Endothelial cell of umbilical vein (primary cell): Measurements from ENCODE around the gene SCN7A. TPM values are rescaled to one million over a fixed set of nuclear protein-coding genes. Genes with fewer than 3 reads are reported as not detected.

Experiments used
- BruUV-seq: library from RNA; stranded (reverse); fragments of 400-500 nt; replicated peaks from 2 replicates; lab custom pipeline; 2021; lab: Mats Ljungman, UMichigan
- CTCF ChIA-PET: fragments of 300-600, 350-600 bp; sonication (Branson Sonifier 250); formaldehyde crosslinking; loops from one replicate; lab custom pipeline; 2021; ENCODE audit warnings: antibody characterized with exemption, inconsistent platforms; lab: Charles Lee
- POLR2A ChIA-PET: fragments of 300-600, 350-600 bp; sonication (Branson Sonifier 250); formaldehyde crosslinking; loops from one replicate; lab custom pipeline; 2021; ENCODE audit warnings: antibody characterized with exemption, inconsistent platforms; lab: Charles Lee
- DNase-seq: peaks from one replicate; pipeline ENCODE4 v3.0.0-alpha.2; 2011; ENCODE audit warnings: low read depth, low spot score
- FAIRE-seq: peaks from 2 replicates; lab custom pipeline; 2011; peaks lifted over from hg19 to GRCh38; lab: Jason Lieb, UNC
- H2AFZ ChIP-seq: 2 replicates; pipeline ENCODE4 v1.6.0; 2012; ENCODE audit warnings: low read depth, low read length, control low read depth, inconsistent platforms
- H3K27ac ChIP-seq: 2 replicates; pipeline ENCODE4 v1.5.1; 2011; ENCODE audit warnings: low read depth, mild to moderate bottlenecking, control low read depth, low read length, moderate library complexity; ENCODE audit not compliant: insufficient read depth
- H3K27me3 ChIP-seq, 2 experiments: 2 replicates each; pipeline versions ENCODE4 v1.6.0 to v1.6.1; 2011; ENCODE audit warnings: low read length in 2 of 2, mixed read lengths in 1 of 2; ENCODE audit not compliant: control insufficient read depth in 2 of 2, insufficient read depth in 2 of 2
- H3K36me3 ChIP-seq, 2 experiments: 2 replicates in 1 of 2; 3 replicates in 1 of 2; pipeline ENCODE4 v1.5.1; 2011; ENCODE audit warnings: low read length in 2 of 2, mild to moderate bottlenecking in 1 of 2, moderate library complexity in 1 of 2; ENCODE audit not compliant: control insufficient read depth in 2 of 2, insufficient read depth in 2 of 2; ENCODE audit errors: extremely low read depth in 1 of 2
- H3K4me1 ChIP-seq: 3 replicates; pipeline ENCODE4 v1.5.1; 2011; ENCODE audit warnings: mild to moderate bottlenecking, low read length; ENCODE audit not compliant: control insufficient read depth, insufficient read depth; ENCODE audit errors: extremely low read depth
- H3K4me2 ChIP-seq: 2 replicates; pipeline ENCODE4 v1.6.1; 2011; ENCODE audit warnings: low read length, control low read depth, mixed read lengths; ENCODE audit not compliant: insufficient read depth
- H3K4me3 ChIP-seq, 3 experiments: fragments of 200-600 bp in 1 of 3; sonication (generic), shearing (Covaris generic) in 1 of 3; replicated peaks in 1 of 3; 2 replicates each; pipeline ENCODE4 v1.5.1; 2011 to 2016; ENCODE audit warnings: control low read depth in 3 of 3, low read length in 3 of 3, mild to moderate bottlenecking in 2 of 3, inconsistent platforms in 1 of 3, low read depth in 1 of 3, moderate library complexity in 1 of 3; ENCODE audit not compliant: insufficient read depth in 1 of 3
- H3K79me2 ChIP-seq: 2 replicates; pipeline ENCODE4 v1.6.0; 2012; ENCODE audit warnings: low read length, inconsistent platforms; ENCODE audit not compliant: control insufficient read depth, insufficient read depth
- H3K9ac ChIP-seq: replicated peaks from 2 replicates; pipeline ENCODE3; 2011; ENCODE audit warnings: low read length, control low read depth; ENCODE audit not compliant: insufficient read depth; ENCODE audit errors: extremely low read depth
- H3K9me1 ChIP-seq: replicated peaks from 3 replicates; pipeline ENCODE4 v1.6.0; 2011; ENCODE audit warnings: mild to moderate bottlenecking, low read length; ENCODE audit not compliant: control insufficient read depth, insufficient read depth; ENCODE audit errors: extremely low read depth
- H3K9me3 ChIP-seq: replicated peaks from 2 replicates; pipeline ENCODE4 v1.5.1; 2012; ENCODE audit warnings: low read length, inconsistent platforms; ENCODE audit not compliant: control insufficient read depth, insufficient read depth
- H4K20me1 ChIP-seq: replicated peaks from 2 replicates; pipeline ENCODE3; 2011; ENCODE audit warnings: mild to moderate bottlenecking, low read length; ENCODE audit not compliant: control insufficient read depth, insufficient read depth; ENCODE audit errors: extremely low read depth
- CTCF ChIP-seq, 2 donors: IDR thresholded peaks; 1 replicate in 1 of 2; 2 replicates in 1 of 2; pipeline ENCODE4 v1.5.1; 2011; ENCODE audit warnings: low read length in 2 of 2, mild to moderate bottlenecking in 2 of 2, moderate library complexity in 2 of 2, control low read depth in 1 of 2, inconsistent platforms in 1 of 2, low read depth in 1 of 2; ENCODE audit not compliant: insufficient read depth in 1 of 2; ENCODE audit errors: extremely low read depth in 1 of 2
- EZH2 ChIP-seq: IDR thresholded peaks from 2 replicates; pipeline ENCODE4 v1.6.1; 2012; ENCODE audit warnings: borderline replicate concordance, low read depth, mild to moderate bottlenecking, moderate library complexity, low read length, inconsistent platforms; ENCODE audit not compliant: severe bottlenecking
- FOS ChIP-seq: IDR thresholded peaks from 2 replicates; pipeline ENCODE4 v1.6.1; 2011; ENCODE audit warnings: mild to moderate bottlenecking, low read length, moderate library complexity, borderline replicate concordance; ENCODE audit not compliant: insufficient read depth
- GATA2 ChIP-seq: IDR thresholded peaks from 2 replicates; pipeline ENCODE4 v1.7.0; 2011; ENCODE audit warnings: low read depth, mild to moderate bottlenecking, moderate library complexity, mixed read lengths, low read length; ENCODE audit not compliant: insufficient read length, insufficient read depth
- JUN ChIP-seq: IDR thresholded peaks from 2 replicates; pipeline ENCODE4 v1.6.1; 2011; ENCODE audit warnings: borderline replicate concordance, low read depth; ENCODE audit not compliant: insufficient read length, insufficient read depth
- MAX ChIP-seq: IDR thresholded peaks from 2 replicates; pipeline ENCODE4 v1.6.1; 2011; ENCODE audit not compliant: insufficient read depth, insufficient read length
- MYC ChIP-seq: IDR thresholded peaks from one replicate; pipeline ENCODE4 v1.6.1; 2011; ENCODE audit warnings: mild to moderate bottlenecking, low read depth, low read length
- POLR2A ChIP-seq: IDR thresholded peaks from 2 replicates; pipeline ENCODE4 v1.6.1; 2012; ENCODE audit warnings: low read depth, mild to moderate bottlenecking, control low read depth, low read length
- POLR2AphosphoS5 ChIP-seq: IDR thresholded peaks from 2 replicates; pipeline ENCODE4 v1.6.1; 2012; ENCODE audit warnings: low read depth, mild to moderate bottlenecking, control low read depth, low read length, moderate library complexity; ENCODE audit not compliant: insufficient read depth
- dilution Hi-C: fragments of 300-500 bp; cut with MboI; formaldehyde crosslinking; loops from one replicate; pipeline ENCODE4 v1.15.0; 2019; ENCODE audit warnings: low sequenced_read_pairs; ENCODE audit not compliant: extremely low pct_ligation_motif_present
- intact Hi-C: fragments of 100-400 bp; cut with micrococcal nuclease; formaldehyde crosslinking; loops from one replicate; pipeline ENCODE4 v1.10.0; 2022
- polyA plus RNA-seq, 4 experiments: library from polyadenylated mRNA; depleted of rRNA in 3 of 4; stranded (reverse) in 3 of 4; unstranded in 1 of 4; fragments of >200 nt; gene quantifications; 2 replicates each; pipeline versions ENCODE4 v1.2.1 to v1.2.3, GENCODE V29; 2011 to 2012; ENCODE audit warnings: missing spikeins in 1 of 4
- total RNA-seq: library from RNA; stranded (reverse); gene quantifications from 2 replicates; pipeline ENCODE4 v1.2.3, GENCODE V29; 2021

The SCN7A gene
- total and polyA plus RNA-seq, 2 donors (not counting 3 experiments of a cell fraction or from before 2014, with no cell fraction given) = not detected

- Histone ChIP-seq H2AFZ (no peak overlapping the region), H4K20me1 (no peaks in the 10 kb centered on the region), H3K9me1 (no peaks in the 10 kb centered on the region), H3K27ac (no peak overlapping the region), H3K9me3 (no peaks in the 10 kb centered on the region), H3K36me3 (no peaks in the 10 kb centered on the region), H3K27me3 (peaks cover 6% of the 10 kb centered on the region in 2 experiments), H3K9ac (no peak overlapping the region), H3K79me2 (no peaks in the 10 kb centered on the region), H3K4me1 (no peaks in the 10 kb centered on the region), H3K4me2 (no peak overlapping the region), H3K4me3 (no peak overlapping the region)
- no peak for DNase-seq
- dilution Hi-C loops = no loop called here
- POLR2A ChIA-PET = no interaction called here
- no TSS peak for BruUV-seq
- TF ChIP-seq JUN (no peak), POLR2AphosphoS5 (no peak), FOS (no peak), MYC (no peak), EZH2 (no peak), CTCF (IDR thresholded peaks at IDR 0.05; ENCODE audit: extremely low read depth in 1 of 2, insufficient read depth in 1 of 2, low read depth in 1 of 2, low read length in 2 of 2) (no peak), POLR2A (no peak), GATA2 (no peak), MAX (no peak)
- CTCF ChIA-PET = interaction anchor here (3.0 kb wide), 1 partner anchor 1583 kb away, joined by 35 read pairs; no protein-coding TSS in a partner anchor
- FAIRE-seq = no peak
- intact Hi-C loops = loop anchor here (5.0 kb wide), 3 partner anchors 591 to 1431 kb away; no protein-coding TSS in a partner anchor
Measured at GRCh38 chr2:166536111-166536510, 42.1 kb upstream of the SCN7A start.
